Breast epithelium (tissue), 4 donors: ENCODE data around the gene RPL36AL. TPM values are rescaled to one million over a fixed set of nuclear protein-coding genes. Genes with fewer than 3 reads are reported as not detected.
"Not testable (repeated sequence)": the region's sequence is repeated elsewhere in the genome, so short reads cannot be mapped to it uniquely, and the experiment has no call there.

Source experiments
- DNase-seq, 2 donors: peaks; one replicate each; pipeline ENCODE4 v3.0.0-alpha.2; 2019; ENCODE audit warnings: low spot score in 2 of 2
- H3K27ac ChIP-seq, 2 donors: fragments of 200-600 bp; sonication (generic) in 1 of 2; one replicate each; pipeline ENCODE4 v1.5.1; 2016 to 2019; ENCODE audit warnings: mild to moderate bottlenecking in 1 of 2
- H3K27me3 ChIP-seq, 2 donors: fragments of 200-600 bp; sonication (generic) in 1 of 2; one replicate each; pipeline versions ENCODE4 v1.5.1 to v1.6.0; 2017 to 2019; ENCODE audit warnings: control low read depth in 1 of 2, mild to moderate bottlenecking in 1 of 2
- H3K36me3 ChIP-seq: fragments of 200-600 bp; one replicate; pipeline ENCODE4 v1.5.1; 2019
- H3K4me1 ChIP-seq, 2 donors: fragments of 200-600 bp; sonication (generic); one replicate each; pipeline ENCODE4 v1.5.1; 2016 to 2019; ENCODE audit warnings: control low read depth in 1 of 2
- H3K4me3 ChIP-seq, 3 donors: fragments of 200-600 bp; sonication (generic); 1 replicate in 2 of 3; 2 replicates in 1 of 3; pipeline ENCODE4 v1.5.1; 2016 to 2019; ENCODE audit warnings: mild to moderate bottlenecking in 3 of 3, moderate library complexity in 2 of 3
- H3K9me3 ChIP-seq, 2 donors: fragments of 200-600 bp; sonication (generic) in 1 of 2; one replicate each; pipeline ENCODE4 v1.5.1; 2016 to 2019; ENCODE audit warnings: control low read depth in 1 of 2
- CTCF ChIP-seq, 3 donors: fragments of 450-650 bp; IDR thresholded peaks; one replicate each; pipeline ENCODE4 v1.5.1; 2016 to 2017; ENCODE audit warnings: antibody characterized with exemption in 3 of 3, mild to moderate bottlenecking in 3 of 3, moderate library complexity in 3 of 3
- POLR2A ChIP-seq: fragments of 450-650 bp; IDR thresholded peaks from one replicate; pipeline ENCODE4 v1.6.1; 2016; ENCODE audit warnings: antibody characterized with exemption, mild to moderate bottlenecking, moderate library complexity
- POLR2AphosphoS5 ChIP-seq, 3 donors: sonication (generic); formaldehyde crosslinking; IDR thresholded peaks; one replicate each; pipeline ENCODE4 v1.6.1; 2017; ENCODE audit warnings: antibody characterized with exemption in 3 of 3
- intact Hi-C: fragments of 100-400 bp; cut with DNase I; formaldehyde crosslinking; loops from one replicate; pipeline ENCODE4 v1.15.1; 2023; ENCODE audit warnings: low total_unique reads
- total RNA-seq, 3 donors: library from RNA; depleted of rRNA; stranded (reverse); fragments of >200 nt; gene quantifications; one replicate each; pipeline ENCODE4 v1.1.0, GENCODE V29; 2016

RPL36AL gene
- 100 to 1,000 TPM; 161 to 303 (median 269) TPM for total RNA-seq

- intact Hi-C loops = loop anchor here (5.0 to 10.0 kb wide), 2 partner anchors 147 to 214 kb away; partner anchors contain the start of gene KLHDC2
Measured at GRCh38 chr14:49620182-49621113, at the start of gene RPL36AL, which contains the start of gene MGAT2. Gene RPL36AL (minus strand): TSS chr14:49620626. CDS start chr14:49619104, 1,522 bp downstream. Gene MGAT2 (plus strand): TSS chr14:49620799. CDS start chr14:49621269, 470 bp downstream.

GRCh38 chr14:49659526-49660455 lies 39.4 kb upstream of the RPL36AL start:
- Histone ChIP-seq H3K9me3 (no peaks in the 10 kb centered on the region), H3K4me1 (no peaks in the 10 kb centered on the region), H3K36me3 (no peaks in the 10 kb centered on the region), H3K27ac (no peak overlapping the region), H3K4me3 (no peak overlapping the region), H3K27me3 (no peaks in the 10 kb centered on the region)
- intact Hi-C loops = no loop called here
- TF ChIP-seq POLR2AphosphoS5 (IDR thresholded peaks at IDR 0.05) (no peak), POLR2A (no peak), CTCF (IDR thresholded peaks at IDR 0.05) (no peak)
- no peak for DNase-seq

More at GRCh38 chr14:49620182-49621113, at the start of gene RPL36AL, which contains the start of gene MGAT2:
- Histone ChIP-seq H3K27ac (peak within 1 kb of the TSS; percentile 91 to 92), H3K9me3 (no peaks in the 10 kb centered on the region), H3K36me3 (no peaks in the 10 kb centered on the region), H3K27me3 (no peaks in the 10 kb centered on the region), H3K4me1 (peaks cover 4 to 6% of the 10 kb centered on the region in 2 donors), H3K4me3 (peak within 1 kb of the TSS; percentile 80 to 89 (median 80))
- DNase-seq = peak; percentile 96 to 97
- TF ChIP-seq POLR2AphosphoS5 (IDR thresholded peaks at IDR 0.05) = peak; percentile 93 to 99 (median 95)
- peak; percentile 47 to 83 (median 74) for TF ChIP-seq CTCF (IDR thresholded peaks at IDR 0.05)
- peak; percentile 92 for TF ChIP-seq POLR2A

GRCh38 chr14:49657500-49657899 lies 37.1 kb upstream of the RPL36AL start:
- H3K27me3 ChIP-seq, intact Hi-C loops, DNase-seq, H3K36me3 ChIP-seq, H3K4me3 ChIP-seq, H3K9me3 ChIP-seq, H3K27ac ChIP-seq, H3K4me1 ChIP-seq: not testable (repeated sequence)

GRCh38 chr14:49654511-49654910 lies 34.1 kb upstream of the RPL36AL start:
- TF ChIP-seq CTCF (IDR thresholded peaks at IDR 0.05) = no peak
- TF ChIP-seq POLR2AphosphoS5 (IDR thresholded peaks at IDR 0.05) = no peak
- TF ChIP-seq POLR2A = no peak
- no peak overlapping the region for H3K27ac ChIP-seq
- no peaks in the 10 kb centered on the region for H3K27me3 ChIP-seq
- H3K9me3 ChIP-seq = no peaks in the 10 kb centered on the region
- no peak for DNase-seq
- H3K4me1 ChIP-seq = no peaks in the 10 kb centered on the region
- H3K36me3 ChIP-seq = no peaks in the 10 kb centered on the region
- no peak overlapping the region for H3K4me3 ChIP-seq
- intact Hi-C loops = no loop called here

GRCh38 chr14:49653508-49653907 lies 33.1 kb upstream of the RPL36AL start:
- H3K36me3 ChIP-seq = no peaks in the 10 kb centered on the region
- H3K9me3 ChIP-seq = no peaks in the 10 kb centered on the region
- no peak overlapping the region for H3K27ac ChIP-seq
- TF ChIP-seq POLR2AphosphoS5 (IDR thresholded peaks at IDR 0.05) (no peak), POLR2A (no peak), CTCF (IDR thresholded peaks at IDR 0.05) (no peak)
- DNase-seq = no peak
- no peak overlapping the region for H3K4me3 ChIP-seq
- no peaks in the 10 kb centered on the region for H3K4me1 ChIP-seq
- no peaks in the 10 kb centered on the region for H3K27me3 ChIP-seq
- intact Hi-C loops = no loop called here
